ENCODE measurements around the gene SLC5A5. TPM values are rescaled to one million over a fixed set of nuclear protein-coding genes. Genes with fewer than 3 reads are reported as not detected.
A peak's percentile ranks its signal among the peaks of the same experiment; 100 is the strongest.

The SLC5A5 gene
- total RNA-seq, 3 donors from 2014 or later, result not detected

GRCh38 chr19:17861542-17862402 lies 10.0 kb upstream of the SLC5A5 start:
- TF ChIP-seq POLR2AphosphoS5 (IDR thresholded peaks at IDR 0.05), result no peak
- TF ChIP-seq CTCF (IDR thresholded peaks at IDR 0.05), result no peak
- TF ChIP-seq POLR2A (IDR thresholded peaks at IDR 0.05), result no peak
- Histone ChIP-seq H3K4me1 (peaks cover 5 to 10% of the 10 kb centered on the region in 2 donors), H3K9me3 (no peaks in the 10 kb centered on the region), H3K36me3 (peaks cover 4% of the 10 kb centered on the region), H3K27me3 (no peaks in the 10 kb centered on the region), H3K4me3 (peak overlapping the region in 2 of 3 donors; percentile 87 to 91), H3K27ac (peak overlapping the region; percentile 89 to 91)
- DNase-seq (ENCODE audit: low spot score in 2 of 2), result no peak
- intact Hi-C loops (cut with DNase I; ENCODE audit: low total_unique reads), result no loop called here

GRCh38 chr19:17862711-17863519 lies 8.8 kb upstream of the SLC5A5 start:
- no peaks in the 10 kb centered on the region for H3K27me3 ChIP-seq
- DNase-seq (ENCODE audit: low spot score in 2 of 2), result no peak
- peaks cover 4% of the 10 kb centered on the region for H3K36me3 ChIP-seq
- intact Hi-C loops (cut with DNase I; ENCODE audit: low total_unique reads), result no loop called here
- no peak overlapping the region for H3K4me3 ChIP-seq
- peaks cover 5 to 10% of the 10 kb centered on the region in 2 donors for H3K4me1 ChIP-seq
- H3K27ac ChIP-seq, result no peak overlapping the region
- TF ChIP-seq POLR2AphosphoS5 (IDR thresholded peaks at IDR 0.05) (no peak), CTCF (IDR thresholded peaks at IDR 0.05) (no peak), POLR2A (IDR thresholded peaks at IDR 0.05) (no peak)
- no peaks in the 10 kb centered on the region for H3K9me3 ChIP-seq

- TF ChIP-seq POLR2A (IDR thresholded peaks at IDR 0.05) (no peak), CTCF (IDR thresholded peaks at IDR 0.05) (no peak), POLR2AphosphoS5 (IDR thresholded peaks at IDR 0.05) (no peak)
- Histone ChIP-seq H3K27me3 (no peaks in the 10 kb centered on the region), H3K9me3 (no peaks in the 10 kb centered on the region), H3K4me1 (peaks cover 5 to 10% of the 10 kb centered on the region in 2 donors), H3K36me3 (peaks cover 4% of the 10 kb centered on the region), H3K4me3 (no peak overlapping the region), H3K27ac (peak overlapping the region in 1 of 2 donors; percentile 58)
- no peak for DNase-seq (ENCODE audit: low spot score in 2 of 2)
- intact Hi-C loops (cut with DNase I; ENCODE audit: low total_unique reads), result no loop called here
These were observed 8.1 kb upstream of the SLC5A5 start for GRCh38 chr19:17863520-17864182.

GRCh38 chr19:17865364-17866311 lies 6.1 kb upstream of the SLC5A5 start:
- Histone ChIP-seq H3K27me3 (peaks cover 0 to 10% of the 10 kb centered on the region in 2 donors), H3K27ac (peak overlapping the region in 1 of 2 donors; percentile 32), H3K4me1 (peaks cover 5 to 10% of the 10 kb centered on the region in 2 donors), H3K36me3 (peaks cover 4% of the 10 kb centered on the region), H3K9me3 (no peaks in the 10 kb centered on the region), H3K4me3 (no peak overlapping the region)
- TF ChIP-seq POLR2A (IDR thresholded peaks at IDR 0.05), result no peak
- TF ChIP-seq CTCF (IDR thresholded peaks at IDR 0.05), result no peak
- no peak for TF ChIP-seq POLR2AphosphoS5 (IDR thresholded peaks at IDR 0.05)
- no peak for DNase-seq (ENCODE audit: low spot score in 2 of 2)
- intact Hi-C loops (cut with DNase I; ENCODE audit: low total_unique reads), result no loop called here
